ENCODE results near the gene C16orf54.

- TF ChIP-seq CTCF (IDR thresholded peaks at IDR 0.05) (no peak), POLR2AphosphoS5 (IDR thresholded peaks at IDR 0.05; ENCODE audit: low read depth, low read length) (no peak), REST (IDR thresholded peaks at IDR 0.05; ENCODE audit: insufficient read depth in 1 of 2, low read depth in 2 of 2, low read length in 1 of 2) (no peak)
Observed at GRCh38 chr16:29784157-29784556, 38.4 kb upstream of the C16orf54 start.

Data from Panc1 (cell line).